C4-2B (cell line): ENCODE results near the gene BLOC1S6.

ENCODE experiments used
- CTCF ChIP-seq: fragments of 450-650 bp; conservative IDR thresholded peaks from 2 replicates; pipeline ENCODE4 v1.5.1; 2017; ENCODE audit warnings: mild to moderate bottlenecking
- ZFX ChIP-seq: fragments of 450-650 bp; IDR thresholded peaks from 2 replicates; pipeline ENCODE4 v1.6.1; 2017

DNA sequence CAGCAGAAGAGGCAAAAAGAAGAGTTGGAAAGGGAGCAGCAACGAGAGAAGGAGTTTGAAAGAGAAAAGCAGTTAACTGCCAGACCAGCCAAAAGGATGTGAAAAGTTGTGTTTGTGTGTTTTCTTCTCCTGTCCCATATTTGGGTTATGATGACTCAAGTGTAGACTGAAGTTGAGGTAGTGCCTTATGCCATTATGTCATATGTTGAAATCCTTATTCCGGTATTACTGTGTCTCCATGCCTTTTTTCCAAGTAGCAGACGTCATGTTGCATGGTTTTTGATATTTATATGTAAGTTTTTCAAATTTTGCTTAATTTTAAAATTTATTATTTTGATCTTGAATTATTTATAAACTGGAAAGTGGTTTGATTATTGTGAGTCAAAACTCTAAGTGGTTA lies 19.2 kb downstream of the BLOC1S6 start:
- TF ChIP-seq CTCF (no peak), ZFX (no peak)
